Muscle of leg (tissue), 11 donors: ENCODE data around the gene FOXL3. TPM values are rescaled to one million over a fixed set of nuclear protein-coding genes. Genes with fewer than 3 reads are reported as not detected.

ENCODE experiments used
- DNase-seq: peaks from one replicate; pipeline ENCODE4 v3.0.0; 2013
- H3K27ac ChIP-seq: one replicate; pipeline ENCODE4 v1.5.1; 2013; ENCODE audit warnings: mild to moderate bottlenecking, low read length, control low read depth
- H3K27me3 ChIP-seq: one replicate; pipeline ENCODE4 v1.6.1; 2013; ENCODE audit warnings: low read length; ENCODE audit not compliant: control insufficient read depth, insufficient read depth
- H3K36me3 ChIP-seq: one replicate; pipeline ENCODE4 v1.6.1; 2013; ENCODE audit warnings: low read length; ENCODE audit not compliant: control insufficient read depth, insufficient read depth
- H3K4me1 ChIP-seq: one replicate; pipeline ENCODE4 v1.6.1; 2013; ENCODE audit warnings: low read length; ENCODE audit not compliant: control insufficient read depth, insufficient read depth
- H3K4me3 ChIP-seq: one replicate; pipeline ENCODE4 v1.5.1; 2013; ENCODE audit warnings: low read length, control low read depth
- H3K9me3 ChIP-seq: replicated peaks from 2 replicates; pipeline ENCODE4 v1.6.1; 2013; ENCODE audit warnings: low read depth, low read length; ENCODE audit not compliant: control insufficient read depth
- WGBS: methylation state at CpG from one replicate; pipeline ENCODE4 v1.1.5; 2013; ENCODE audit warnings: missing lambda C conversion rate; ENCODE audit not compliant: insufficient coverage; 5-methylcytosine and 5-hydroxymethylcytosine counted together
- polyA plus RNA-seq, 8 donors: library from polyadenylated mRNA; unstranded; fragments of 120-200 nt; gene quantifications; one replicate each; pipeline versions ENCODE4 v1.2.1 to v1.2.3, GENCODE V29; 2013; ENCODE audit warnings: inconsistent platforms in 1 of 8, low replicate concordance in 1 of 8; ENCODE audit not compliant: insufficient read length in 8 of 8, insufficient read depth in 1 of 8
- total RNA-seq: library from RNA; stranded (reverse); fragments of 120-200 nt; gene quantifications from one replicate; pipeline ENCODE4 v1.2.4, GENCODE V29; 2013

FOXL3 gene
- total and polyA plus RNA-seq, 9 donors, result not detected

DNA sequence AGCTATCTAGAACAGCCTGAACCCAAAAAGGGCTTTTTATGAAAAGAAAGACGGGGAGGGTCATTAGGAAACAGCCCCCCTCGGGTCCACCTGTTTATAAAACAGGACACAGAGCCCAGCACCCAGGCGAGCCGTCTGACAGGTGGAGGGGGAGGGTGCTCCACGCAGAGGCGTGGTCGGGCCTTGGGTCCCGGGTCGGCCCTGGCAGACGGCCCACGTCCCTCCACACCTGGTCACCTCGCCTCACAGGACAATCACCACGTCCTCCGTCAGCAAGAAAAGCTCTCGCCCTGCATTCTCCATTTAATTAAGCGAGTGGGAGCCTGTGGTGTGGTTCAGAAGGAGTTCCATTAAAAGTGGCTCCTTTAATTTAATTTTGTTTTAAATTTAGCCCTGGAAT is 42.3 kb upstream of the FOXL3 start:
- Histone ChIP-seq H3K27me3 (no peaks in the 10 kb centered on the region), H3K27ac (no peak overlapping the region), H3K9me3 (no peaks in the 10 kb centered on the region), H3K4me3 (no peak overlapping the region), H3K4me1 (peaks cover 13% of the 10 kb centered on the region), H3K36me3 (peaks cover 49% of the 10 kb centered on the region)
- no peak for DNase-seq
- 78% methylated on average over 8 of the region's 16 CpGs for WGBS

DNA sequence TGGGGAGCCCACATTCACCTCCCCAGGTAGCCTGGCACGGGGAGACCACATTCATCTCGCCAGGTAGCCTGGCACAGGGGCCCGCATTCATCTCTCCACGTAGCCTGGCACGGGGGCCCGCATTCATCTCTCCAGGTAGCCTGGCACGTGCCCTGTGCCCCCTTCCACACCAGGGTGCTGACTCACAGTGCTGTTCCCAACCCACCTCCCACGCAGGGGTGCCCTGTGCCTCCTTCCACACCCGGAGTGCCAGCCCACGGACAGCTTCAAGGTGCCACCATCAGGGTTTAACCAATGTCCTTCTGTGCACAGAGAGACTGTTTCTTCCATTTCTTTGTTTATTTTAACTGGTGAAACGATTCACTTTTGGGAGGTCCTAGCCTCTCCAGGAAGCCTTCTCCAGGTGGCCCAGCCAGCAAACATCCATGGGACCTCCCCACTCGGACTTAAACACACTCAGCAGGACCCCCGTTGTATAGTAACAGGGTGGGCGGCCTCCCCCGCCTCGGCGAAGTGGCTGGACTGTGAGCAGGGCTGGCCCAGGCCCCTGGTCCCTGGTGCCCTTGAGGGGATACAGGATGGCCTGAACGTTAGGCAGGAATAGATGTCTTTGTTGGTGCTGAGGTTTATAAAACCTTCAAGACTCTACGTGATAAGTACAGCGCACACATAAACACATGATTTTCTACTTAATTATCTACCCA is 41.1 kb upstream of the FOXL3 start:
- Histone ChIP-seq H3K4me3 (no peak overlapping the region), H3K4me1 (peaks cover 26% of the 10 kb centered on the region), H3K36me3 (peaks cover 52% of the 10 kb centered on the region), H3K9me3 (no peaks in the 10 kb centered on the region), H3K27ac (no peak overlapping the region), H3K27me3 (no peaks in the 10 kb centered on the region)
- no peak for DNase-seq
- WGBS, result 91% methylated on average over 11 of the region's 20 CpGs

- H3K9me3 ChIP-seq, result no peaks in the 10 kb centered on the region
- no peaks in the 10 kb centered on the region for H3K27me3 ChIP-seq
- H3K36me3 ChIP-seq, result peaks cover 57% of the 10 kb centered on the region
- H3K4me3 ChIP-seq, result no peak overlapping the region
- no peak for DNase-seq
- H3K27ac ChIP-seq, result no peak overlapping the region
- H3K4me1 ChIP-seq, result peaks cover 24% of the 10 kb centered on the region
- WGBS, result 68% methylated on average over 9 of the region's 12 CpGs
These were observed 40.0 kb upstream of the FOXL3 start for GRCh38 chr7:249989-250388.

GRCh38 chr7:250523-250922 is 39.4 kb upstream of the FOXL3 start:
- no peak for DNase-seq
- 91% methylated on average over 14 of the region's 15 CpGs for WGBS
- Histone ChIP-seq H3K27me3 (no peaks in the 10 kb centered on the region), H3K36me3 (peaks cover 61% of the 10 kb centered on the region), H3K27ac (no peak overlapping the region), H3K4me1 (peaks cover 21% of the 10 kb centered on the region), H3K9me3 (no peaks in the 10 kb centered on the region), H3K4me3 (no peak overlapping the region)

DNA sequence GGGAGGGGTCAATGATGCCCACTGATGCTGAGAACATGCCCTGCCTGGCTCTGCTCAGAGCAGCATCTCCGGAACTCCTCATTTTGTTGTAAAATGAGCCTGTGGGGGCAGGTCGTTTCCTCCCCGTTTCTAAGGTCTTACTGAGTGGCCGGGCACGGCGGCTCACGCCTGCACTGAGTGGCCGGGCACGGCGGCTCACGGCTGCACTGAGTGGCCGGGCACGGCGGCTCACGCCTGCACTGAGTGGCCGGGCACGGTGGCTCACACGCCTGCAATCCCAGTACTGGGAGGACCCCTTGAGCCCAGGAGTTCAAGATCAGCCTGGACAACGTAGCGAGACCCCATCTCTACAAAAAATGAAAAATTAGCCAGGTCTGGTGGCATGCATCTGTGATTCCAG is 39.0 kb upstream of the FOXL3 start:
- no peak overlapping the region for H3K4me3 ChIP-seq
- 95% methylated on average over 18 of the region's 20 CpGs for WGBS
- no peak for DNase-seq
- peaks cover 21% of the 10 kb centered on the region for H3K4me1 ChIP-seq
- H3K27ac ChIP-seq, result no peak overlapping the region
- peaks cover 62% of the 10 kb centered on the region for H3K36me3 ChIP-seq
- H3K27me3 ChIP-seq, result no peaks in the 10 kb centered on the region
- no peaks in the 10 kb centered on the region for H3K9me3 ChIP-seq

DNA sequence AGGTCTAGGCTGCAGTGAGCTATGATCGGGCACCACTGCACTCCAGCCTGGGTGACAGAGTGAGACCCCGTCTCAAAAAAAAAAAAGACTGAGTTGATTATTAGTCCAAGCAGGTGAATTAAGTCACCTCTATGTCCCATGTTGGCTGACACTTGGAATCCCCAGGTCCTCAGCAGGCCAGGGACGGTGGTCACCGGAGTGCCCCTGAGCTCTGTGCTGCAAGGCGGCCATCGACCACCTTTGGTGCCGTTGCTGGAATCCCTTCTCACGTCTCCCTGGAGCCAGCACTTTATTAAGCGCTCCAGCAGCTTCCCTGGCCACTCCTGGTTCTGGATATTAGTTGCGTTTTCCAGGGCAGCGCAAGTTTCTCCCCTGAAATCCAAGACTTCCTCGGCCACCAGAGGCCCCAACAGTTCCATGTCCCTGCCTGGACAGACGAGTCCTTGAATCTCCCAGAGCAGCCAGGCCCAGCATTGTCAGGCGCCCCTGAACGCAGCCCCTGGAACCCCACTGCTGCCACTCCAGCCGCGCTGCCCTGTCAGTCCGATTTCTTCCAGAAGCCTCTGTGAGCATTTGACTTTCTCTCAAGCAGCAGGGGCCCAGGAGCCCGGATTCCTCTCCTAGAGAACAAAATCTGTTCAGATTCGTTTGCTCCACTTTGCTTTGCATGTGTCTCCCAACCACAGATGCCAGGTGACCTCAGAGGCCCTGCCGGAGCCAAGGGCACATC is 38.4 kb upstream of the FOXL3 start:
- no peak for DNase-seq
- H3K9me3 ChIP-seq, result no peaks in the 10 kb centered on the region
- WGBS, result 84% methylated on average over 20 of the region's 21 CpGs
- peaks cover 21% of the 10 kb centered on the region for H3K4me1 ChIP-seq
- H3K27me3 ChIP-seq, result no peaks in the 10 kb centered on the region
- H3K27ac ChIP-seq, result no peak overlapping the region
- H3K4me3 ChIP-seq, result no peak overlapping the region
- peaks cover 67% of the 10 kb centered on the region for H3K36me3 ChIP-seq

DNA sequence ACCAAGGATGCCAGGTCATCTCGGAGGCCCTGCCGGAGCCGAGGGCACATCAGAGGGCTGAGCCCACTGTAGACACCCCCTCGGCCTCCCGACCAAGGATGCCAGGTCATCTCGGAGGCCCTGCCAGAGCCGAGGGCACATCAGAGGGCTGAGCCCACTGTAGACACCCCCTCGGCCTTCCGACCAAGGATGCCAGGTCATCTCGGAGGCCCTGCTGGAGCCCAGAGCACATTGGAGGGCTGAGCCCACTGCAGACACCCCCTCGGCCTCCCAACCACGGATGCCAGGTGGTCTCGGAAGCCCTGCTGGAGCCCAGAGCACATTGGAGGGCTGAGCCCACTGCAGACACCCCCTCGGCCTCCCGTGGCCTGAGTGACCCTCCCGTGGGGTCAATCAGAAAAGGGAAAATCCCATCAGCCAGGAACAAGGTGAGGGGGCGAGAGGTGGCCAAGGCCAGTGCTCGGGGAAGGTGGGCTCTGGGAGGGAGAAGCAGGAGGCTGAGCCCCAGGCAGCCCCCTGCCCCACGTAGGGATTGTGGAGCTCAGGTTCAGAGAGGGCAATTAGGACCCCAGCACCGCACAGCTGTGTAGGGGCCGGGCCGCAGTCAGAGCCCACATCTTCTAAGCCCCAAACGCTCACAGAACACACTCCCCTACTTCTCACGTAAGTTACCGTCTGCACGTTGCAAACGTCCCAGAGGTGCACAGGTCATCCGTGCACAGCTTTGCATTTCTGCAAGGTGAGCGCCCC is 37.6 kb upstream of the FOXL3 start:
- Histone ChIP-seq H3K4me3 (no peak overlapping the region), H3K9me3 (no peaks in the 10 kb centered on the region), H3K27me3 (no peaks in the 10 kb centered on the region), H3K27ac (no peak overlapping the region), H3K4me1 (peaks cover 21% of the 10 kb centered on the region), H3K36me3 (peaks cover 68% of the 10 kb centered on the region)
- 86% methylated on average over 25 of the region's 29 CpGs for WGBS
- DNase-seq, result no peak

GRCh38 chr7:252981-253380 is 37.0 kb upstream of the FOXL3 start:
- peak overlapping the region; percentile 63 for H3K27ac ChIP-seq
- no peaks in the 10 kb centered on the region for H3K27me3 ChIP-seq
- H3K4me1 ChIP-seq, result peaks cover 21% of the 10 kb centered on the region
- no peaks in the 10 kb centered on the region for H3K9me3 ChIP-seq
- peaks cover 70% of the 10 kb centered on the region for H3K36me3 ChIP-seq
- 86% methylated on average over 17 of the region's 22 CpGs for WGBS
- peak; percentile 72 for DNase-seq
- no peak overlapping the region for H3K4me3 ChIP-seq

GRCh38 chr7:253581-254336 is 36.2 kb upstream of the FOXL3 start:
- Histone ChIP-seq H3K27me3 (no peaks in the 10 kb centered on the region), H3K36me3 (peaks cover 71% of the 10 kb centered on the region), H3K4me3 (peak overlapping the region; percentile 1), H3K27ac (peak overlapping the region; percentile 63), H3K4me1 (peaks cover 21% of the 10 kb centered on the region), H3K9me3 (no peaks in the 10 kb centered on the region)
- DNase-seq, result peak; percentile 60
- 70% methylated on average over 36 of the region's 41 CpGs for WGBS
